Stimulated activated CD4-positive, alpha-beta T cell treated with anti-CD3 and anti-CD28 coated beads, Interleukin-15, amount 100 ng/mL, for 1 hour (primary cell): ENCODE data around the gene AFDN.
"Not testable (repeated sequence)": the region's sequence is repeated elsewhere in the genome, so short reads cannot be mapped to it uniquely, and the experiment has no call there.

Experiments
- DNase-seq, 2 donors: peaks; one replicate each; pipeline ENCODE4 v3.0.0-alpha.2; 2020; ENCODE audit warnings: low read depth in 1 of 2, low spot score in 1 of 2

Gene AFDN

GRCh38 chr6:167993831-167994230 is 167.1 kb downstream of the AFDN start:
- no peak for DNase-seq

- no peak for DNase-seq
These were observed 168.6 kb downstream of the AFDN start for GRCh38 chr6:167995302-167995701.

GRCh38 chr6:167995731-167996151 is 169.0 kb downstream of the AFDN start:
- no peak for DNase-seq

- no peak for DNase-seq
These were observed 169.9 kb downstream of the AFDN start for GRCh38 chr6:167996424-167997199.

GRCh38 chr6:167997642-167998041 is 170.9 kb downstream of the AFDN start, which contains the start of gene KIF25:
Gene KIF25, plus strand, starts transcription at chr6:167997671. Its CDS starts 31,915 bp downstream, at chr6:168029586.
- no peak for DNase-seq

- DNase-seq = no peak
These were observed 171.5 kb downstream of the AFDN start for GRCh38 chr6:167998215-167998614.

GRCh38 chr6:168000198-168001028 is 173.7 kb downstream of the AFDN start:
- DNase-seq = no peak

GRCh38 chr6:168001029-168001332 is 174.3 kb downstream of the AFDN start:
- DNase-seq = no peak

- DNase-seq = not testable (repeated sequence)
These were observed 174.8 kb downstream of the AFDN start for GRCh38 chr6:168001514-168001913.

- no peak for DNase-seq
These were observed 176.1 kb downstream of the AFDN start for GRCh38 chr6:168002804-168003203.

- DNase-seq = no peak
These were observed 177.3 kb downstream of the AFDN start for GRCh38 chr6:168004023-168004422.

- no peak for DNase-seq
These were observed 178.2 kb downstream of the AFDN start for GRCh38 chr6:168004945-168005344.

- DNase-seq = no peak
These were observed 179.1 kb downstream of the AFDN start for GRCh38 chr6:168005796-168006195.

- DNase-seq = no peak
These were observed 181.1 kb downstream of the AFDN start for GRCh38 chr6:168007592-168008338.

GRCh38 chr6:168009331-168009730 is 182.6 kb downstream of the AFDN start:
- no peak for DNase-seq

GRCh38 chr6:168011291-168011690 is 184.6 kb downstream of the AFDN start:
- DNase-seq = no peak

GRCh38 chr6:168012431-168013249 is 185.9 kb downstream of the AFDN start:
- DNase-seq = no peak

GRCh38 chr6:168013250-168013915 is 186.7 kb downstream of the AFDN start:
- DNase-seq = no peak

GRCh38 chr6:168014428-168014827 is 187.7 kb downstream of the AFDN start:
- no peak for DNase-seq

- no peak for DNase-seq
These were observed 188.3 kb downstream of the AFDN start for GRCh38 chr6:168015009-168015408.
